ENCODE data around the gene SSX4.
"Not testable (repeated sequence)": the region's sequence is repeated elsewhere in the genome, so short reads cannot be mapped to it uniquely, and the experiment has no call there.

- TF ChIP-seq CTCF (conservative IDR thresholded peaks at IDR 0.05); EZH2 (IDR thresholded peaks at IDR 0.05; ENCODE audit: low read depth): not testable (repeated sequence)
Measured at GRCh38 chrX:48370408-48370807, 12.9 kb upstream of the SSX4 start.

All from PC-9 (cell line).